ENCODE measurements around the gene TRIM15.
A peak's percentile ranks its signal among the peaks of the same experiment; 100 is the strongest.
"Not testable (repeated sequence)": the region's sequence is repeated elsewhere in the genome, so short reads cannot be mapped to it uniquely, and the experiment has no call there.

Gene TRIM15

DNA sequence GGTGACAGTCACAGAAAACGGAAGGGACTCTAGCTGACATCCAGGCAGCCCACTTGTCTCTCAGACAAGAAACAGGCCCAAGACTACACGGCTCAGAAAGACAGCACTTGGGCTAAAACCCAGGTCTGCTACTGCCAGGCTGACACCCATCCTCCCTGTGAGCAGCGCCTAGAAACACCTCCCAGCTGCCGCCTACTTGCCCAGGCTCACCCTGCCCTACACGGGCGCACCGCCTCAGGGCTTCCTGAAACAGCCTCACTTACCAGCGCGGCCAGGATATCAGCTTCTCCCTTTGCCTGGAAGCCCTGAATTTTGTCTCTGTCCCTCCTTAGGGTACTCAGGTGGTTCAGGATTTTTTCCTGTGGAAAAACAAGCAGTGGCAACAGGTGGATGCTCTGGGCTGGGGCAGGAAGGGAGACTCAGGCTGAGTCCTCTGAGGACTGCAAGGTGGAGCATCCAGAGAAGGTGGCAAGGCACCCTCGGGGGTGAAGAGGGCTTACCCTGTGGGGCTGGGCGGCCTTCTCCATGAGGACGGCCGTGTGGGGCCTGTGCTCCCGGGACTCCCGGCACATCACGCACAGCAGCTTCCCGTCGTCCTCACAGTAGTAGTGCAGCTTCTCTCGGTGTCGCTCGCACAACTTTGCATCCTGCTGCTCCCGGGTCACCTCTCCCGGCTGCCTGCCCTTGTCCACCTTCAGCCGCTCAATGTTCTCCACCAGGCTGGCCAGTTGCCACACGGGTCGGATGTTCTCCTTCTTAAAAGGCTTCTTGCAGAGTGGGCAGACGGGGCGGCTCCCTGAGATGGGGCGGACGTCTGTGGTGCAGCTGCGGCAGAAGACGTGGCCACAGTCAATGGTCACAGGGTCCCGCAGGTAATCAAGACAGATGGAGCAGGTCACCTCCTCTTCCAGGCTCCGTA is 35.1 kb downstream of the TRIM15 start:
- no peak for DNase-seq (ENCODE audit: low spot score)

DNA sequence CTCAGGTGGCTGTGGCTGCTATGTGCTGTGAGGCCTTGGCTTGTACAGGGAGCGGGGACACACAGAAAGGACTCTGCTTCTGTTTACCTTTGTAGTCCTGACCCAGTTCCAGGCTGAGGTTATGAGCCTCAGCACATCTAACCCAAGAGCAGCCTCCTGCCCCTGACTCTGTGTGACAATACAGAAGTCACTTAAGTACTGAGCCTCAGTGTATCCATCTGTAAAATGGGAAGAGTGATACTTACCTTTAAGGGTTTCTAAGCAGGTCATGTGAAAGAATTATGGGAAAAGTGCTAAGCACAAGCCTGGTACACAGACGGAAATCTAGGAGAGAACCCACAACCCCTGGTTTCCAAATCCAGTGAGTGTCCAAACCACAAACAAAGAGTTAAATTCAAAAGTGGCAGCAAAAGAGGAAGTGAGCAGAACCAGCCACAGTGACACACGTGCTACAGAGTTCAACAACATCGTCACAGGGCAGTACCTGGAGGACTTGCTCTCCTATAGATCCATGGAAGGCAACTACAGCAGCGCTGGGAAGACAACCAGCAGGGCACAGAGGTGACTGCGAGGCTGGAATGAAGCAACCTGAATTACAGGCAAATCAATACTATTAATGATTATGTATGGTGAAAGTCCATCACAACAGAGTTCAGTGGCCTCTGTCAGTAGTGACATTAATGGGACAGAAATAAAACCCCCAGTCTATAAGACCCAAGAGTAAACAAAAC is 37.4 kb downstream of the TRIM15 start:
- DNase-seq (ENCODE audit: low spot score), result no peak

DNA sequence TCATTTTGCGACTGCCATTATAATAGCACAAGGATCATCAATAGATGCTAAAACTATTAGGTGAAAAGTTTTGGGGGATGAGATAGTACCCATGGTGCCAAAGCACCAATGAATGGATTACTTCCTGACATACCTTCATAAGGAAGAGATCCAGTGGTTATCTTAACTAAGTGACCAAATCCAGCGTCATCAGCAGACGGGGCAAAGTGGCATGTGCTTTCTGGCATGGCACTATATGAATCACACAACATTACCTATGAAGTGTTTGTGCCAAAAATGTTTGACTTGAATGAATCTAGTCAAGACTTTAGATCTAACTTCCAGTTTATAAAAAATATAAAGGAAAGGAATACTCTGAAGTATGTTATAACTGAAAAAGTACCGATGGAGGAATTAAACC is 39.0 kb downstream of the TRIM15 start:
- DNase-seq (ENCODE audit: low spot score), result no peak

DNA sequence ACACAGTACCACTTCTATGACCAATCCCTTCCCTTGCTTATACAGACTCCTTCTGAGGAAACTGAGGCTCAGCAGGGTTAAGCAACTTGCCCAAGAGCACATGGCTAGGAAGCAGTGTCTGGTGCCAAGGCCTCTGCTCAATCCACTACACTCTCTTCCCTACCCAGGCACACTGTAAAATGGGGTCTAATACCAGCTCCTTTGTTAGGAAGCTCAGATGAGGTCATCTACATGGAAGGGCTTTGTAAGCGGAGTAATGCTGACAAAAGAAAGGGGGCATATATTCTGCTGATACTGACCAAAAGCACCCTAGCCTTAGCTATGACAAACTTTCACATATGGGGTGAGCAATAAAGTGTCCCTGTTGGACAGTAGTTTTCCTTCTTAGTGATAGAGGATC is 40.8 kb downstream of the TRIM15 start:
- no peak for DNase-seq (ENCODE audit: low spot score)

DNA sequence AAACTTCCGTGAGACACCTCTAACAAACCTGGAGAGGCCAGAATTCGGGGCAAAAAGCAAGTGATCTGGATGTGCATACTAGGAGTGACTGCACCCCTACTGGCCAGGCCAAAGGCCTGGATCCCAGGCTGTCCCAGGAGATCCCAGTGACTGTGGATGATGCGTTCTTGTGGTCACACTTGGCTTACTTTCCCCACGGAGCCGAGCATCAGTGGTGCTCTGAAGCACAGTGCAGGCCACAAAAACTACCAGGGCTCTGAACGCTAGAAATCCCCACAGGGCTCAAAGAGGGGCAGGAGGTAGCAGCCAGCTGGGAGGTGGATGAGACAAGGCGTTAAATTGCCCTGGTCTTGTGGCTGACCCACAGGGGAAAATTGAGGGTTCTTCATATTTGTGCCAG is 42.8 kb downstream of the TRIM15 start:
- no peak for DNase-seq (ENCODE audit: low spot score)

DNA sequence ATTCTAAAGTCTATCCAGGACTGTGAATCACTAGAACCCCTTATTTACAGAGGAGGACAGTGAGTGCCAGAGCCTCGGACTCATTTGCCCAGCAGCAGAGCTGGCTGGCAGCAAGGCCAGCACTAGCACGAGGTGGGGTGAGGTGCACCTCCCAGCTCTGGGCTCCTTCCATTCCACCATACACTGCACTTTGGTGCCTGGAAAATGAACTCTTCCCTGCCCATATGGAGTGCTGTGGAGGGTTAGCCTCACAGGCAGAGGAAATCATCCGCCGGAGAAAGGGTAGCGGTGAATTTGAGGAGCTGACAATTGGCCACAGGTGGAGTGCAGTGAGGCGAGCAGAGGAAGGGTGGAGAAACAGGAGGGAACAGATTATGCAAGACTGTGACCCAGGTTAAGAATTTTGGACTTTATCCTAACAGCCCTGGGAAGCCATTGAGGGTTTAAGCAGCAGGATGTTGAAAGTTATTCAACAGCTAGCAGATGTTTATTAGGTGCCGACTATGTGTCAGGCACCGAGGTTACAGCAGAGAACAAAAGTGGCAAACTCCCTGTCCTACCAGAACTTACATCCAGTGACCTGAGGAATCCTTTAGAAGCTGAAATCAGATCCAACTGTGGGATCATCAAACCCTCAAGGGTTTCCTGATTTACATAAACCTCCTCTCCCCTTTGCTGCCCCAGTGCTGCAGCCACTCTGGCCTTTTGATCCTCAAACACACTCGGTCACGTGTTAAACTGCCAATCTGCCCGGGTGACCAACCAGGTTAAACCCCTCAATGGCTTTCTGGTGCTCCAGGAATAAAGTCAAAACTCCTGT is 43.7 kb downstream of the TRIM15 start:
- DNase-seq (ENCODE audit: low spot score), result no peak

DNA sequence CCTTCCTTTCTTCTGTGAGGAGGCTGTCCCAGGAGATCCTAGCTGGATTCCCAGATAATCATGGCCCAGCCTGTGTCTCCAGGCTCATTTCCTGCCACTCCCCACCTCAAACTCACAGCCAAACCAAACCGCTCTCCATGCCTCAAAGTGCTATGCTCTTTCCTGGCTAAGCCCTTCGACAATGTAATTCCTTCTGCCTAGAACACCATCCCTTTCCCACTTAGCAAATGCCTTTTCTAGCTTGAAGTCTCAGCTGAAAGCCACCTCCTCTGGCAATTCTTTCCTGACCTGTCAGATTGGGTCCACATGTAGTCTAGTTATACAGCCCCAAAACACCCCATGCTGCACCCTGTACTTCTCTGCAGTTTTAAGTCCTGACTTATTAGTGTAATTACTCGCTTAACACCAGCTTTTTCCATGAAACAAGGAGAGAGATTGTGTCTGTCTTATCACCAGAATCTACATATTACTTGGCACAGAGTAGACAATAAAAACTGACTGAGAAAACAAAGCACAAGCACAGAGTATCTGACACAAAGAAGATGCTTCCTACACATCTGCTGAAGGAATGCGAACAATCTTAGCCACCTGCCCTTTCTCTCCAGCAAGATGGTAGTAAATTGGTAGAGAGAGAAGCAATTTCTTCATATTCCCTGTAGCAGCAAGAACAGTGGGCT is 44.4 kb downstream of the TRIM15 start:
- DNase-seq (ENCODE audit: low spot score), result no peak

DNA sequence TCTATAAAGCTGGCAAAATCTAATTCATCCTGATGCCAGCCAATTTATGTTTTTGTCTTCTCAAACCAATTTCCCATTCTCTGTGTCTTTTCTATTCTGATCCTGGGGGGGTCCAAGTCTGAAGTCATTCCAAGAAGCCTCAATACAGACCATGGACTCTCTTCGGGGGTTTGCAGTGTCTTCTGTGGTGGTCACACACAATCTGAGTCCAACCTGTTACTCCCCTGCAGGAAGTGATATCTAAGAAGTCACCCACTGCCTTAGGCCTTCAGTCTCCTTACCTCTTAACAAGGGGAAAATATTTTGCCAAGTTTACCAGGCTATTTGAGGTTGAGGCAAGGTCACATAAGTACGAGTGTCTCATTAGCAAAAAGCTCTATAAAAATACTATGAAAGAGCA is 48.0 kb downstream of the TRIM15 start:
- DNase-seq (ENCODE audit: low spot score), result no peak

DNA sequence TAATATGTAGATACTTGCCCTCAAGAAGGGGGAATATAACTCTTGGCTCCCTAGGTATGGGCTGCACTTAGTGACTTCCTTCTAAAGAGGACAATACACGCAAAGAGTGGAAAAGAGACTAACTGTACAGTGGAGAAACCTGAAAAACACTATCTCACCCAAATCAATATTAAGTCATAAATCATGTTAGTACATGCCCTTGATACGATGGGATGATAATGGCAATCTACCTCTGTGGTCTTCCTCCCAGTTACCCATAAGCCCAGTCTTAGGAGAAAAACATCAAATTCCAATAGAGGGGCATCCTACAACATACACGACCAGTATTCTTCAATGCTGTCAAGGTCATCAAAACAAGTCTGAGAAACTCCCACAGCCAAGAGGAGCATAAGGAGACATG is 48.6 kb downstream of the TRIM15 start:
- no peak for DNase-seq (ENCODE audit: low spot score)

DNA sequence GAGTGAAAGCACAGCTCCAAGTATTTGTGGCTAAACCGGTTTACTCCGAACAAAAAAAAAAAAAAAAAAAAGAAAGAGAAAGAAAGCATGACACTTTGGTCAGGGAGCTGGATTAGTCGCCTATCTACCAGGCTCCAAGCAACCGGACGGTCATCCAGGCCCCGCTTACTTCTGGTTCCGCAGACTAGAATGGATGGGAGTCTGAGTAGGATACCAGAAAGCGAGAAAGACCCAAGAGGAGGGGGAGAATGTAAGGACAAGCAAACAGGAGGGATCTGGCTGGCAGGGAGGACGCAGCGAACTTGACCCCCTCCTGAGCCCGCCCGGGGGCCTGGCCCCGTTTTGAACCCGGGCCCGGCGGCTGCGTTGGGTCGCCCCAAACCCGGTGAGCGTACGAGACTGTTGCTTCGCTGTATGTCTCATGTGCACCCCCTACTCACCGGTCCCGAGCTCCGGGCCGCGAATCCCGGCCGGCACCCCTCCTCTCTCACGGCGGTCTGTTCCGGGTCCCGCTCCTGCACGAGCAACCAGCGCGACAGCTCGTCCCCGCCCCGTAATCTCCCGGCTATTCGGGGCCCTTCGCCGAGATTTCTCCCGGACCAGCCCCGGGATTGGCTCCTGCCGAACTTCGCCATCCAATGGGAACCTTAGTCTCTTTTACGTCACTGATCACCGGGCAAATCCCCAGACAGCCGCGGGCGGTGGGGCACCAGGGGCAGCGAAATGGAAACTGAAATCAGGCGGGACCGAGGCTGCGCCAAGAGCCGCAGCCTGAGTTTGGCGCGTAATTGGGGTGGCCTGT is 49.7 kb downstream of the TRIM15 start, which contains the start of gene TRIM26:
Gene TRIM26, minus strand, starts transcription at position 542 of the 802 bp plus-strand sequence. CDS start 14,303 bp downstream, outside the sequence.
- DNase-seq (ENCODE audit: low spot score), result peak; percentile 98

DNA sequence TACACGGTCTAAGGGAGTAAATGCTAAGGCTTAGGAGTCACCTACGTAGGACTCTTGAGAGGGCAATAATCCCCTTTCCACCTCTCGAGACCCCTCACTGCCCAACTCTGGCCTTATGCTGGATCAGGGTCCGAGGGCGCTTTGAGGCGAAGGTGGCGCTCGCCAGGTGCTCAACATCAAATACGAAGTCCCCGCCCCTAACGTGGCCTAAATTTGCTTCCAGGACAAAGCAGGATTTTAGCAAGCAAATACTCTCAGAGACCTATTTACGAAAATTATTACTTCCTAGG is 50.3 kb downstream of the TRIM15 start:
- no peak for DNase-seq (ENCODE audit: low spot score)

DNA sequence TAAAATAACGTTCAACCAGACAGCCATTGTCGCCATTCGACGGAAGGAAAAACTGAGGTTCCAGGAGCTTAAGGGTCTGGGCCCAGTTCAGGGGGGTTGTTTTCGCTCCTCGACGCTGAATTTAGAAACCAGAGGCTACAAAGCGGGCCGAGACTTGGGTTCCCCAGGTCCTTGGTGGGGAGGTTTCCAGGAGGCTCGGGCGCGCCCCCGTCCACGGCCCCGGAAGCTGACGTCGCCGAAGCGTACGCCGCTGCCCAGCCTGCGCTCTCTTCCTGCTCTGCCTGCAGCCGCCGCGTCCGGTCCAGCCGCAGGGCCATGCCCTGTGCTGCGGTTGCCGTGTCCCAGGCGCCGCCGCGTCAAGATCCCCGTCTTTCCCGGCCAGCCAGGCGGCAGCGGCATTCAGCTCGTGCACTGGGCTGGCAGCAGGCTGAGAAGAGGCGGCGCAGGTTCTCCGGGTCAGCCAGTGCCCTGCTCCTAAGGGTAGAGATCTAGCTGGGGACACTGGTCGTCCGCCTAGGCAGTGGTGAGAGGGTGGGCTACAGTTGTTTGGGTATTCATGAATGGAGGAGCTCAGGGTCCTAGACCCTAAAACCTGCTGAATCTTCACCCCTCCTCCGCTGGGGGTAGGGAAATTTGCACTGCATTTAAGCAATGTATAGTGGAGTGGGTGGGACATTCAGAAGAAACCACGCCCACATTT is 50.8 kb downstream of the TRIM15 start:
- peak; percentile 83 for DNase-seq (ENCODE audit: low spot score)

DNA sequence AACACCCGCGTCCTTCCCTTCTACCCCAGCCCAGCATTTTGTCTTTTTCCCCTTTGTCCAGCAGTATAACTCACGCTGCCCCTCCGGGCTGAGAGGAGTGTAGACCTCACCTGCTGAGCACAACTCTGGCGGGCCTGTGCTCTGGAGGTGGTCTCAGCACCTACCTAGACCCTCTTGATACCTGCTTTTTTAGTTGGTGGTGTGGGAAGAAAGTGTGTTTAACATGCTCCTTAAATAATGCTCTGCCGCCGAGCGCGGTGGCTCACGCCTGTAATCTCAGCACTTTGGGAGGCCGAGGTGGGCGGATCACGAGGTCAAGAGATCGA is 51.3 kb downstream of the TRIM15 start:
- no peak for DNase-seq (ENCODE audit: low spot score)

DNA sequence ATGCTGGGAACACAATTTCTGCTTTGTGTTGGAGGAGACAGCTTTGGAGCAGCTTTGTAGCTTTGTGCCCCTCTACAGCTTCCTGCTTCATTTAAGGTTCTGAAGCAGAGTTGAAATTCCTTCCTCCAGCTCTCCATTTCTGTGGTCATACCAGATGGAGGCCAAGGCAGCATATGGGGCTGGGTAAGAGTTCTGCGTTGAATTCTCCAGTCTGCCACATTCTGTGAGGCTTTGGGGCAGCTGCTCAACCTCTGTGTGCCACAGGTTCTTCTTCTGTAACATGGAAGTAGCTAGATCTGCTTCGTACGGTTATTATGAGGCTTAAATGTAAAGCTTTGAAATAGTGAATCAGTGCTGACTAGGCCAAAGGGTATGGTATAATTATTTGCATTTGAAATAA is 52.8 kb downstream of the TRIM15 start:
- DNase-seq (ENCODE audit: low spot score), result no peak

DNA sequence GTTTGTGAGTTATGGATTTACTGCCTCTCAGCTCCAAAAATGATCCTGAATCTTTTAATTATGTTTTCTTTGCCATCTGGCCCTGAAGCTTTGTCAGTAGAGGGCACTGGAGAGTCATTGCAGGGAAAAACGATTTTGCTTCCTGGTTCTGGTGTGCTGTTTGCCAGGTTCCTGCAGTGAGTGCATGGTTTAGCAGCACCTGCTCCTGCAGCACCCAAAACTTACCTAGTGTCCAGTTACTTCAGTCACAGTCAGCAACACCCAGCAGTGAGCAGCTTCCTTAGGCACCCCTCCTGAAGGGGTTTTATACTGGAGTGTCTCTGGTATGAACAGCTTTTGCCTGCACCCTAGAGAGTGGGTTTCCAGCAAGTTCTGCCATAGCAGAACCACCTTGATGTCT is 55.9 kb downstream of the TRIM15 start:
- peak; percentile 56 for DNase-seq (ENCODE audit: low spot score)

DNA sequence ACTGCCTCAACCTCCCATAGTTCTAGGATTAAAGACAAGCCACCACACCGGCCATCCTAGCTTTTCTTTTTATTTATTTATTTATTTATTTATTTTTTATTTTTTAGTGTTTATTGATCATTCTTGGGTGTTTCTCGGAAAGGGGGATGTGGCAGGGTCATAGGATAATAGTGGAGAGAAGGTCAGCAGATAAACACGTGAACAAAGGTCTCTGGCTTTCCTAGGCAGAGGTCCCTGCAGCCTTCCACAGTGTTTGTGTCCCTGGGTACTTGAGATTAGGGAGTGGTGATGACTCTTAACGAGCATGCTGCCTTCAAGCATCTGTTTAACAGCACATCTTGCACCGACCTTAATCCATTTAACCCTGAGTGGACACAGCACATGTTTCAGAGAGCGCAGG is 58.0 kb downstream of the TRIM15 start:
- DNase-seq (ENCODE audit: low spot score), result not testable (repeated sequence)

DNA sequence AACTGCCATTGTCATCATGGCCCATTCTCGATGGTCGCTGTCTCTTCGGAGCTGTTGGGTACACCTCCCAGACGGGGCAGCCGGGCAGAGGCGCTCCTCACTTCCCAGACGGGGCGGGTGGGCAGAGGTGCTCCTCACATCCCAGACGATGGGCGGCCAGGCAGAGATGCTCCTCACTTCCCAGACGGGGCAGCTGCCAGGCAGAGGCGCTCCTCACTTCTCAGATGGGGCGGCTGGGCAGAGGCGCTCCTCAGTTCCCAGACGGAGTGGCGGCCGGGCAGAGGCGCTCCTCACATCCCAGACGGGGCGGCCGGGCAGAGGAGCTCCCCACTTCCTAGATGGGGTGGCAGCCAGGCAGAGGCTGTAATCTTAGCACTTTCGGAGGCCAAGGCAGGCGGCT is 58.6 kb downstream of the TRIM15 start:
- not testable (repeated sequence) for DNase-seq (ENCODE audit: low spot score)

Measured in putamen (tissue), 1 donor.